Panc1 (cell line): ENCODE data around the gene KRTAP8-1. TPM values are rescaled to one million over a fixed set of nuclear protein-coding genes. Genes with fewer than 3 reads are reported as not detected.

Source experiments
- total RNA-seq: library from RNA; stranded (reverse); gene quantifications from one replicate; pipeline ENCODE4 v1.2.1, GENCODE V29; 2021; ENCODE audit not compliant: unreplicated experiment

The KRTAP8-1 gene
- total RNA-seq, 1 experiment from 2014 or later: not detected

Other genes with a start within 250 kb of the KRTAP8-1 start
- gene KRTAP22-2, start 222.9 kb downstream of the KRTAP8-1 start, total RNA-seq: not detected
- not detected for gene KRTAP6-3, start 220.8 kb downstream of the KRTAP8-1 start, total RNA-seq
- gene KRTAP6-2, start 214.4 kb downstream of the KRTAP8-1 start, total RNA-seq: not detected
- gene KRTAP22-1, start 212.2 kb downstream of the KRTAP8-1 start, total RNA-seq: not detected
- not detected for gene KRTAP6-1, start 199.3 kb downstream of the KRTAP8-1 start, total RNA-seq
- gene KRTAP20-1, start 196.8 kb downstream of the KRTAP8-1 start, total RNA-seq: not detected
- not detected for gene KRTAP20-4, start 192.6 kb downstream of the KRTAP8-1 start, total RNA-seq
- gene KRTAP20-2, start 178.1 kb downstream of the KRTAP8-1 start, total RNA-seq: not detected
- not detected for gene KRTAP20-3, start 170.4 kb downstream of the KRTAP8-1 start, total RNA-seq
- gene KRTAP21-3, start 94.5 kb downstream of the KRTAP8-1 start, total RNA-seq: not detected
- not detected for gene KRTAP21-2, start 66.0 kb downstream of the KRTAP8-1 start, total RNA-seq
- not detected for gene KRTAP21-1, start 57.8 kb downstream of the KRTAP8-1 start, total RNA-seq
- not detected for gene KRTAP7-1, start 16.5 kb upstream of the KRTAP8-1 start, total RNA-seq
- not detected for gene KRTAP11-1, start 68.3 kb upstream of the KRTAP8-1 start, total RNA-seq
- not detected for gene KRTAP19-8, start 225.2 kb upstream of the KRTAP8-1 start, total RNA-seq